GM18870 (cell line): ENCODE measurements around the gene SLC49A3.
"Not testable (repeated sequence)": the region's sequence is repeated elsewhere in the genome, so short reads cannot be mapped to it uniquely, and the experiment has no call there.

ENCODE experiments used
- ATAC-seq: cut with Tn5 transposase; IDR thresholded peaks from one replicate; pipeline ENCODE4 v1.9.1; 2021; ENCODE audit warnings: moderate library complexity; ENCODE audit not compliant: unreplicated experiment

Gene SLC49A3

DNA sequence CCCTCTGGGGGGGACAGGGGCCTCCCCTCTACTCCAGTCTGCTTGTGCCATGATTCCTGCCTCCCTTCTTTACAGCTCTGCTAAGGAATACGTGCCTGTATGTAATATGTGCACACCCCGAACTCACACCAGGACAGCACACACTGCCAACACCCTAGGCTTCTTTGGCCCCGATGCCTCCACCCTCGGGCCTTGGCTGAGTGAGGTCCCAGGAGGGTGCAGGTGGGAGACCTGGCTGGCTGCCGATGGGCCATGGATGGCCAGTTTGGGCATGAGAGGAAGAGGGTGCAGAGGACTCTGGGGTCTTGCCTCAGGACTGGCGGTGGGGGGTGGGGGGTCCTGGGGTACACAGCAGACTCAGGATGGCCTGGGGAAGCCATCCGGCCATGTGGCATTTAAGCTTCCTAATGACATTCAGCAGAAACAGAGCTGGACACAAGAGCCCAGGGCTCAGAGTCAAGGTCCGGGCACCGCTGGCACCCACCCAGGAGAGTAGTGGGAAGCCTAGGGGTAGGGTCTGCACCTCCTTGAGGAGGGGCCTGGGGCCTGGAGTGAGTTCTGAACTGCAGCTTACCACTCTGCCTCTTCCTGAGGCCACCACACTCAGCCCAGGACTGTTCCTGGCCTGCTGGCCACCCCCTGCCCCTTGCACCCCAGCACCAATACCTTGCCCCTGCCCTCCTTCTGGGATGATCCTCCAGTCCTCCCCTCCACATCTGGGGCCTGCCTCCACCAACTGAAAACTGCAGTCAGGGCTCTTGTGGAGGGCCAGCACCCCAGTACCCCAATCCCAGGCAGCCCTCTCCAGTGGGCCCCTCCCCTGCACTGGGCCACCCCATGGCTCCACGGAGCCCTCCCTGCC is 14.6 kb upstream of the SLC49A3 start:
- ATAC-seq: no peak

DNA sequence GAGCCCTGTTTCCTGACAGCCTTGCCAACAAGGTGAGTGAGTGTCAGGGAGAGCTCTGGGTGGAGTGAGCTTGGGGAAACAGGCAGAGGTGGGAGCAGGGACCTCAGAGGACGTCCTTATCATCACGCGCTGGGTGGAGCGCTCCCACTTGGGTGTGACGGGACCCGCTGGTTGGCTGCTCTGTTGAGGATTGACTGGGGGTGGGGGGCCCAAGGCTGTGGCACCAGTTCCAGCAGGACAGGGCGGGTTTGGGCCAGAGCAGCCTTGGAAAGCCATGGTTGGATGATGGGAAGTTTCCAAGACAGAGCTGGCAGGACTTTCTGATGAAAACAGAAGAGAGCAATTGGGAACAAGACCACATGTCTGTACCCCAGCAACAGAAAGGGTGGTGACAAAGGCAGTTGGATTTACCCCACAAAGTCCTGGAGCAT is 13.7 kb upstream of the SLC49A3 start:
- ATAC-seq: no peak

DNA sequence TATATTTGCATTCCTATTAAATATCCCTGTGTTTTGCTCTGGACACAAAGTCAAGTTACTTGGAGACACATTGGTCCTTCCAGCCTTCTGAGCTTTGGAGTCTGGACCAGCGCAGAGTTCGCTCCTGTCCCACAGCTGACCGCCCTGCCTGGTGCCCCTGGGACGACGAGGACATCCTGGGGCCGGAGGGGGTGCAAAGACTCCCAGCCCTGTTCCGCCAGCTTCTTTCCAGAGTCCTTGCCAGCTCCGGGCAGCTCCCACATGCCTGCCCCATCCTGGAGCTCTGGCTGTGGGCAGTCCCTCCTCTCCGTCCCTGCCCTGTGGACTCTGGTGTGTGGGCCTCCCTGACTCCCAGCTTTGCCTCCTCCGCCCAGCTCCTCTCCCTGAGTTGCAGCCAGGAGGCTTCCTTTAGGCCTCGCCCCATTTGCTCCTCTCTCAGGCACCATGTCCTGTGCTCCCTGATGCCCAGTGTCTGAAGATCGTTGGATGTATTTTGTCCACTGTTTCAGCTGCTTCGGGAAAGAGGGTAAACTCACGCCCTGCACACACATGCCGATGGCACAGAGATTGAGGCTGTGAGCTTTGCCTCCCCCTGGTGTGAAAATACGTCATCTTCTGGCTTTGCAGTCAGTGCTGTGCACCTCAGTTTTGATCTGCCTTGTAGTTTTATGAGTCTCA is 11.8 kb upstream of the SLC49A3 start:
- no peak for ATAC-seq

DNA sequence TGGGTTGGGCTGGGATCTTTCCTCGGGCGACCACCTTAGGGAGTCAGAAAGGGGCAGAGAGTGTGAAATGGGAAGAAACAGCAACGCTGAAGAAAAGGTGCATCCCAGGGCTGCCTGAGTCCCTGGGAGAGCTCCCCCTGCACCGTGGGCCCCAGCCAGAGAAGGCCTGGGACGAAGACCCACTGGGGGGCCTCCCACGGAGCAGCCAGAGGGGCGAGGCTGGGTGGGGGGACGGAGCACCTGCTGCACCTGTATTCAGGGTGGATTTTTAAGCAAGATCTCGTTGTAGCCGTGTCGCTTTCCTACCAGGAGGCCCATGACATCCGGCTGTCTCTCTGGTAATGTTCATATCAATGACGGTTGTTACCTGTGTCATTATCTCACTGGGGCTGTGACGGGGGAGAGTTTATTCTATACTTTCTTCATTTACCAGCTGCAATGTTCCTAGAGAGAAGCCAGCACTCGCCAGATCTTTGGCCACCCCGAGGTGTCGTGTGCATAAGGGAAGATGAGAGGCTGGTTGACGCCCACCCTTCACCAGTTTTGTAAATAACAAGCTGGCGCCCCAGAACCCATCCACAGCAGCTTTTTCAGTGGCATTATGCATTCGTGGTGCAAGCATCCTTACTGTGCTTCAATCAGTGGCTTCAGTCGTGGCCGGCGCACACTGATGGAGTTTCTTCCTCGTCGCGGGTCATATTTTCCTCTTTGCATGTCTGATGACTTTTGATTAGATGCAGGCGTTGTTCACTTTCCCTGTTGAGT is 11.0 kb upstream of the SLC49A3 start:
- ATAC-seq: no peak

DNA sequence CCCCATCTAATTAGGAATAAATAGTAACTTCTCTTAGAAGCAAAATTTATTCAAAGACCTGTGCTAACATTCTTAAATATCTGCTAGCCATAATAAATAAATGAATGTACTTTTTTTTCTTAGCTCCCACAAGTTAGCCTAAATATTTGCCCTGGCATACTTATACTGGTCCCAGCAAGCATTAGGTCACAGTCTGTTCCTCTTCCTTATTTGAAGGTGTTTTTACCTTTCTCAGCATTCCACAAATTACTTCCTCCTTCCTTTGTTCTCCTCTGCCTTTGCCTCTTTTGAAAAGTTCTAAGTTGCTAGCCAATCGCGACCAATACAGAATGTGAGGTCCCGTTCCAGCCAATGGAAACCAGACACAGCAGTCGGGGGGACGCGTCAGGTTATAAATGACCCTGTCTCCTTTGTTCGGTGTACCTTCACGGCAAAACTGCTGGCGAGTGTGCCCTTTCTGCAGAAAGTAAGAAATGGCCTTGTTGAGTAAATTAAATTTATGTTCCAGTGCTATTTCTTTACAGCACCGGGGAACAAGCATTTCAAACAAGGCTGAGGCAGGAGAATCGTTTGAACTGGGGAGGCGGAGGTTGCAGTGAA is 5.5 kb upstream of the SLC49A3 start:
- ATAC-seq: not testable (repeated sequence)

DNA sequence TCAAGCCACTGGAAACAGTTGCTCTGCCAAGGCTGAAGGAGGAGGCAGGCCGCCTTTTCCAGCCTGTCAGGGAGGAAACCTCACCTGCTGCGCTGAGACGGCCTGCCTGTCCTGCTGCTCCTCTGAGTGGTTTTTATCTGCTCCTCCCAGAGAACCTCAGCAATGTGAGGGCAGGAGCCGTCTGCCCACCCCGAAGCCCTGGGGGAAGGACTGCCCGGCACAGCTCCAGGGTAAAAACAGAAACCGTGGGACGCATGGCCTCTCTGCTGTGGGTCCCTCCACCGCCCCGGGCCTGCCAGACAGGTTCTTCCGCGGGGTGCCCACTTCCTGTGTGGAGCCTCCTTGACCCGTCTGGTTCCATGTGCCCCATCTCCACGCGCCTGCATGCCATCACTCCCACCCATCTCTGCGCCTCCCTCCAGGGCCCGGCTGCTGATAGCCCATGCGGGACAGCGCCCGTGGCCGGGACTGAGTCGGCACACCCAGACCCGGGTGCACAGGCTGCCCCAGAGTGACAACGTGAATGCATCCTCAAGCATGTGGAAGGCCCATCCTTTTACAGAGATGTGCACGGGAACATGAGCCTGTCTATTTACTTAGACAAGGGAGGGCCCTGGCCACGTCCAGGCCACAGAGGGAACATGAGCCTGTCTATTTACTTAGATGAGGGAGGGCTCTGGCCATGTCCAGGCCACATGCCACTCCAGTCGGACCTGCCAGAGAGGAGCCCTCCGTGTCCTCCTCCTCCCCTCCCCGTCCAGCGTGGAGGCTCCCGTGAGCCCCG is 4.0 kb upstream of the SLC49A3 start:
- ATAC-seq: no peak

DNA sequence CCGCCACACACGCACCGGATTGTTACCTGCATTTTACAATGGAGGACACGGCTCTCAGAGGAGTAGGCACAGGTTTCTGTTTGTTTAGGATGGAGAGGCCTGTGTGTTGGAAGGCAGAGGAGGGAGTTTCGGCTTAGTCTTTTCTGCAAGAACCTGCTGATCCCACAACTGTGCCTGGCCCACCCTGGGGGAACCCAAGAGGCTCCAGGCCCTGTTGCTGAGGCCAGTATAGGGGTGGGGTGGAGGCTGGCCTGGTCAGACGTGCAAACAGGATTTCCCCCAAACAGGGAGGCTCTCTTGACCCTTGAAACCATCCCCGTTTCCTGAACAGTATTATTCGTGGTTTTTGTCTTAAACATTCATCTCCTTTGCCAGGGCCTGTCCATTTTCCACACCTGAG is 772 bp upstream of the SLC49A3 start:
- ATAC-seq: no peak

DNA sequence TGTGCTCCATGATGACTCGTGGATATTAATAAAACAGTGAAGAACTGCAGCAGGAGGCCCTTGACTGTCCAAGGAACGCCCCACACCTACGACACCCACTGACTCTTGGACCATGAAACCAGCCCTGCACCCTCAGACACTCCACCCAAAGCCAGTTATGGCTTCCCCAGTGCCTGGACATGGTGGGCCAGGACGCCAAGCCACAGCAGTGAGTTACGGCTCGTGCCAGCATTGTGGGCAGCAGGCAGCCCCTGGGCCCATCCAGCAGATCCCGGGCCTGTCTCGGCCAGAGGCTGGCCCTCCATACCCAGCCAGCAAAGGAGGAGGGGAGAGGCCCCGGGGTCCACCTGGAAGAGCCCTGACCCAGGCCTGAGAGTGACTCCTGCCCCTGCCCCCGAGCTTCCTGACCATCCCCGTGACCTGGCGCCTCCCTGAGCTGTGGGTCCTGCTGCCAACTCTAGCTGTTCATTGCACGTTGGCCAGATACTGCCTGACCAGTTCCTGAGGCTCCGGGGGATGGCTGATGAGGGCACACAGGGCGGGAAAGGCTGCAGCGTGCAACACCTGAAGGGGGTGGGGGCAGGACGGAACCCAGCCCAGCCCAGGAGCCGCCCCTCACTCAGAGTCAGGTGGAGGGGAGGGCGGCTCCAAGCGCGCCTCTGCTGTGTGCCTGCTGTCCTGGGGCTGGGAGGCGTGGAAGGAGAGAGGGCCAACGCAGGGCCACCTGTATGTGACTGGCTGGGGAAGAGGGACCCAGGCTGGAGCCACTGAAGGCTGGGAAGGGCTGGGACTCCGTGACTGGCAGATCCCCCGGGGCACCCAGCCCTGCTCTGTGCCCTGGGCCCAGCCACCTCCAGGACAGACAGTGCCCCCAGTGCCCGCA is 739 bp downstream of the SLC49A3 start:
- no peak for ATAC-seq

DNA sequence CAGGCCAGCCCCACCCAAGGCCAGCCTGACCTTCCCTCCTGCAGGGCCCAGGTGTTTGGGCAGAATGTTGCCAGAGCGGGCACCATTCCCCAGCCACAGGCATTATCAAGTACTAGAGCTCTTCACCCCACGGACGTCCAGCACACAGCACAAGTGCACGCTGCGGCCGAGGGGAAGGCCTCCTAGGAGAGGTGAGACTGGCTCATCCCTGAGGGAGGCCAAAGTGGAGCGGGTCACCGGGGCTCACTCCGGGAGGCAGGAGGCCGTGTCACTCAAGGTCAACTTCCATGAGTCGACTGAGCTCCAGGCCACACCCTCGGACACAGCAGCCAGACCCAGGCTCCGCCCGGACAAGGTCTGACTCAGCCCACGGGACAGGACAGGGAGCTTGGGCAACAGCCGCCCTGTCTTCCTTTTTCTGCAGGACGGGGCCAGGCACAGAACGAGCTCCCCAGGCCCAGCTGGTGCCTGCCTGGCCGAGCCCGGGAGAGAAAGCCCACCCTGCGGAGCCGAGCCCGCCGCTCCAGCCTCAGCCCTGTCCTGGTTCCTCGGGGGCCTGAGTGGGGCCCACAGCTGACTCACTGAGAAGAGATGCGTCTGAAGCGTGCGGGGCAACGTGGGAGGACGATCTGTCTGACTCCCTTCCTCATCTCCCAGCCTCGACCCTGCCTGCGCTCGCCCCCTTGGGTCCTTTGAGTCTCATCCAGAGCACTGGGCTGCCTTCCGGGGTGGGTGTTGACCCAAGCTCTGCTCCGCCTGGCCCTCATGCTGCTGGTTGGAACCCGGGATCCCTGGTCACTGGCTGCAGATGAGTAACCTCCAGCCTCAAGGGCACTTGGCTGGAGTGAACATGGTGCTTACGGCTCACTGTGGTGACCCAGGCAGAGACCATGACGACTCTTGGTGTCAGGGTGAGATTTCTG is 1.6 kb downstream of the SLC49A3 start:
- ATAC-seq: no peak

DNA sequence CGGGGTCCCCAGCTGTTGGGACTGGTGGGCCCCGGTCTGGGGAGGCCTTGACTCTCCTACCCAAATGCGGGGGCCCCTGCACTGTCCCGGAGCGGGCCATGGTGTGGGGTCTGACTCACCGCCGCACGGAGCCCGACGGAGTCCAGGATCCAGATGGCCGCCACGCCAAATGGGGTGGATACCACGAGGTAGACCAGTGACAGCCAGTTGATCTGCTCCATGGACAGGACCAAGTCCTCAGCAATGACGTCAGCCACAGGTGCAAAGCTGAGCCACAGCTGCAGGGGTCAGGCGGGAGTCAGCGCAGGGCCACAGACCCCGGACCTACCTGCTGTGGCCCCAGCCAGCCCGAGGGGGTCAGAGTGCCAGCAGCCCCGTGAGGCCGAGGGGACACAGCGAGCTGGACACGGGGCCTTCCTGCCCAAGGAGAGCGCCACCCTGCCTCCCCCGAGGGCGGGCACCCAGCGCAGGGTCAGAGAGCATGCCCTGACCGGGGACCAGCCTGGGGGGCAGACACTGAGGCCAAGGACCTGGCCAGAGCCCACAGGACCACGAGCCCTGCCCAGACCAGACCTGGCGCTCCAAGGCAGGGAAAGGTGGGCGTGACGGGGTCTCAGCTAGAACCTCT is 2.4 kb downstream of the SLC49A3 start:
- no peak for ATAC-seq

DNA sequence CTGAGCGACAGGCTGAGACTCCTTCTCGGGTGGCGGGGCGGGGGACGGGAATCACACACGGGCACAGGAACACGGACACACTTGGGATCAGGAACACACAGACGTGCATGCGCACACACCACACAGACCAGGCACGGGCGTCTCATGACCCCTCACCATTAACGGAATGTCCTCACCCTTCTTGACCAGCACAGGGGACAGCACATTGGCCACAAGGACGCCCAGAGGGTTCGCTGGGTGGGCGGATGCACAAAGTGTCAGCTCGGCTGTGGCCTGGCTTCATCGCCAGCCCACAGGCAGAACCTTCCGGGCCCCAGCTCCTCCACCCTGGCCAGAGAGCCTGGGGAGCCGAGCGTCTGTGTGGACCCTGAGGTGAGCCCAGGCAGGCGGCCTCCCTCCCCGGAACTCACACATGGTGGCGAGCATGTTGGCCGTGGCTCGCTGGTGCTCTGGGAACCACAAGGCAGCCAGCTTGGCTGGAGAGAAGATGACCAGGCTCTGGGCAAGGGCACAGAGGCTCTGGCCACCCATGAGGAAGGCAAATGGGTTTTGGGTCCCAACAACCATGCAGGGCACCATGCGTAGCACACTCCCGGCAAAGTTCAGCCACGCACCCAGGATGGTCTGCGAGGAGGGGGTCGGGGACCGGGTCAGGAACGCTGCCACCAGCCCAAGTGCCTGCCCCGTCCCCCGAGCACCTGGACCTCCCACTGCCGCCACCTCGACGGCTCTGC is 3.1 kb downstream of the SLC49A3 start:
- no peak for ATAC-seq

DNA sequence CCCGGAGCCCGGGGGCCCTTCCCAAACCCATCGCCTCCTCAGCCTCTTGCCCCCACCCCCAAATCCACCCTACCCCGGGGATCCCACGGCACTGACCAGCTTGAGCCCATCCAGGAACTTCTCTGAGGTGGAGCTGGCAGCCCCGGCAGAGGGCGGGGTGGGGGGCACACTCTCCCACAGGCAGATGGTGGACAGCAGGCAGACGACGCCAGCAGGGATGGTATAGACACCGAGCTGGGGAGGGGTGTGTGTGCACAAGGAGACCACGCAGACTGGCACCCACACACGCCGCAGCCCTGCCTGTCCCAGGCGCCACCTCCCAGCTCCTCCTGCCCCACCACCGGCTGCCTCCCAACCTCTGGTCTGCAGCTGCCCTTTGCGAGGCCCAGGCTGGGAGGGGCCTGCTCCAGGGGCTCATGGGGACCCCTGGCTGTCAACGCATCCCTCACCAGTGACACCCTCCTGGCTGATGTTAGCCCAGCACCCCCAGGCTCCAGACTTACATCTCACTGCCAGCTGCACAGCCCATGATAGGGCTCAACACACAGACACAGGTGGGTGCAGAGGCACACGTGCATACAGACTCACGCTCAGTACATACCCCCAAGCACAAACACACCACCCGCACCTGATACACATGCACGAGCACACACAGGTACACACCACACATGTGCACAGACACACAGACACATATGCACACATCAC is 4.2 kb downstream of the SLC49A3 start:
- ATAC-seq: no peak

DNA sequence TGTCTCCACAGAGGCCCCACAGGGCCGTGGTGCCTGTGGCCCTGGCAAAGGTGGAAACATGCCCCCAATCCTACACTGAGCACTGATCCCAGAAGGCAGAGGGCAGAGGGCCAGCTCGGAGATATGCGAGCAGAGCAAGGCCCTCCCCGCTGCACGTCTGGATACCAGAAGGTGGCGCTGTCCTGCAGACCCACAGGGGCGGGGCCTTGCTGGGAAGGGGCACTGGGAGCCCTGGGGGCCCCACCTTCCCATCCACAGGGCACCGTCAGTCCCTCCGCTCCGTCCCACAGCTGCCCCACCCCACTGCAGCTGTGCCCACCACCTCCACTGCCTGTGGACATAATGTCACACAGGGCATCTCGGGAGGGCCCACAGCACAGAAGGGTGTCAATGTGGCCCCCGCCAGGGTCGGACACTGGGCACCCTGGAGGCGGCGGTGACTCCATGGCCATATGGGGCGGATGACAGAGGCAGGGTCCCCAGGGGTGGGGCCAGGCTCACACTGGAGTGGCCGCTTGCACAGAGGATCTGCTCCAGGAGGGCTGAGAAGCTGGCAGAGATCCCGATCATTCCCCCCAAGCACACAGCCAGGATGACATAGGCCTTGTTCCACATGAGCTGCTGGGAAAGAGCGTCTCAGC is 4.8 kb downstream of the SLC49A3 start:
- no peak for ATAC-seq

DNA sequence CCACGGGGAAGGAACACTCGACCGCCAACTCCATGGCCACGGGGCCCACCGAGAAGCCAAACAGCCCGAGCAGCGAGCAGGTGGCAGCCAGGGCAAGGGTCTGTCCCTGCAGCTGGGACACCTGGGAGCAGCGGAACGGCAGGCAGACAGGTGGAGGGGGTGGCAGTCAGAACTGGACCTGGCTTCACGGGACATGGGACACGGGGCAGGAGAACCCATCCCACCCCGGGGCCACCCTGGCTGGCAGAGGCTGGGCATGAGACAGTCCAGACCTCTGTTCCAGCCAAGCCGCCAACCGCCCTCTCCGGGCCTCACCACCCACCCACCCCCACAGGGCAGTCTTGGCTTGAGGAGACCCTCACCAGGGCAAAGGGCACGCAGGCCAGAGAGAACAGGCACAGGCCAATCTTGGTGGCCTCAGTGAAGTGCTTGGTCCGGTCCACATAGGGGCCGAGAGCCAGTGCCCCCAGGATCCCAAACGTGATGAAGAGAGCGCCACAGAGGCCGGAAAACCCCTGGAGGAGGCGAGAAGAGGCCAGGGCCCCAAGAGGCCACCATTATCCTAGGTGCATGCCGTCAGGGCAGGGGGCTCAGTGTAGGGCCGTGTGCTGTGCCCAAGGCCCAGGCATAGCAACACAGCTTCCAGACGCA is 5.6 kb downstream of the SLC49A3 start:
- no peak for ATAC-seq

DNA sequence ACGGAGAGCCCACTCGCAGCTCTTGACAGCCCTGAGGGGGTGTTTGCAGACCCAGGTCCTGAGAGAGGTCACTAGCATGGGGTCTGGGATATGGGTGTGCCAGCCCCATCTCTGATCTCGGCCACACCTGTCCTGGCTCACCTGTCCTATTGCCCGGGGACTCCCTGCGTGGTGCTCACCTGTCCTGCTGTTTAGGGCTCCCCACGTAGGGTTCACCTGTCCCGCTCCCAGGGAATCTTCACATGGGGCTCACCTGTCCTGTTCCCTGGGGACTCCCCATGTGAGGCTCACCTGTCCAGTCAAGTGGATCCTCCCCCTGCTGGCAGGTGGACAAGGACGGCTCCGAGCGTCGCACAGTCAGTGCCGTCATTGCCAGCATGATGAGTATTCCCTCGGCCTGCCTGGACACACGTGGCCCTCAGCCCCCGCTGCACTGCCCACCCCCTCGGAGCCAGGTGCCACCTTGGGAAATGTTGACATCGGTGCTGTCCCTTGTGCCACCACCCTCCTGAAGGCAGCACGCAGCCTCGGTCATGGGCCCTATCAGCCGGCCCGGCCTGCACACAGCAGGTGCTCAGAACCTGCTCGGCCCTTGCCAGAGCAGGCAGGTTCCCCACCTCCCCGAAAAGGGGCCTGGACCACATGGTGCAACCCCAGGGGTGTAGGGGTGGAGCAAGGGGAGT is 6.3 kb downstream of the SLC49A3 start:
- ATAC-seq: no peak
